OCI-LY3 (cell line): Measurements from ENCODE around the gene DCTN2.
"Not testable (repeated sequence)": the region's sequence is repeated elsewhere in the genome, so short reads cannot be mapped to it uniquely, and the experiment has no call there.

Experiments
- H2AFZ ChIP-seq: fragments of 200-600, 300-600 bp; shearing (Covaris generic); 2 replicates; pipeline ENCODE4 v1.6.0; 2014; ENCODE audit warnings: antibody characterized with exemption, low read depth, low read length
- H3K27ac ChIP-seq: fragments of 200-600, 300-600 bp; sonication (generic); 2 replicates; pipeline ENCODE4 v1.5.1; 2014; ENCODE audit warnings: mild to moderate bottlenecking, low read length, moderate library complexity, mixed read lengths
- H3K27me3 ChIP-seq: fragments of 200-600, 300-600 bp; sonication (generic); 2 replicates; pipeline ENCODE4 v1.6.1; 2014; ENCODE audit warnings: low read depth, low read length, mixed read lengths
- H3K36me3 ChIP-seq: fragments of 200-600, 300-600 bp; sonication (generic); replicated peaks from 2 replicates; pipeline ENCODE3; 2014; ENCODE audit warnings: low read depth, low read length, mixed read lengths
- H3K4me1 ChIP-seq: fragments of 300-600, 200-600 bp; sonication (generic); 2 replicates; pipeline ENCODE4 v1.6.1; 2014; ENCODE audit warnings: low read length, mixed read lengths
- H3K4me2 ChIP-seq: fragments of 200-600, 300-600 bp; sonication (generic); 2 replicates; pipeline ENCODE4 v1.6.1; 2014; ENCODE audit warnings: low read length, mixed read lengths
- H3K4me3 ChIP-seq: fragments of 300-600, 200-600 bp; sonication (generic); 2 replicates; pipeline ENCODE4 v1.5.1; 2014; ENCODE audit warnings: antibody characterized with exemption, mild to moderate bottlenecking, low read length, moderate library complexity
- H3K79me2 ChIP-seq: fragments of 300-600, 200-600 bp; shearing (Covaris generic); 2 replicates; pipeline ENCODE4 v1.6.1; 2014; ENCODE audit warnings: mild to moderate bottlenecking, low read length, mixed read lengths
- H3K9ac ChIP-seq: fragments of 300-600, 200-600 bp; shearing (Covaris generic); 2 replicates; pipeline ENCODE4 v1.6.0; 2014; ENCODE audit warnings: mild to moderate bottlenecking, low read length, moderate library complexity
- H3K9me3 ChIP-seq: fragments of 200-600, 300-600 bp; shearing (Covaris generic); 2 replicates; pipeline ENCODE4 v1.6.1; 2014; ENCODE audit warnings: low read length, mixed read lengths; ENCODE audit not compliant: insufficient read depth
- H4K20me1 ChIP-seq: fragments of 200-600, 300-600 bp; sonication (generic); 2 replicates; pipeline ENCODE4 v1.6.1; 2016; ENCODE audit warnings: low read length, mixed read lengths; ENCODE audit not compliant: insufficient read depth
- EZH2phosphoT487 ChIP-seq: fragments of 200-600 bp; shearing (Covaris generic); IDR thresholded peaks from 2 replicates; pipeline ENCODE4 v1.6.1; 2018; ENCODE audit warnings: antibody characterized with exemption, mixed run types, low read depth
- TF ChIP-seq, protein P1 (sequence below): fragments of 200-600, 300-600 bp; sonication (generic); IDR thresholded peaks from 2 replicates; pipeline ENCODE4 v1.5.1; 2014; ENCODE audit warnings: antibody characterized with exemption, low read length, low read depth

DCTN2 gene

DNA sequence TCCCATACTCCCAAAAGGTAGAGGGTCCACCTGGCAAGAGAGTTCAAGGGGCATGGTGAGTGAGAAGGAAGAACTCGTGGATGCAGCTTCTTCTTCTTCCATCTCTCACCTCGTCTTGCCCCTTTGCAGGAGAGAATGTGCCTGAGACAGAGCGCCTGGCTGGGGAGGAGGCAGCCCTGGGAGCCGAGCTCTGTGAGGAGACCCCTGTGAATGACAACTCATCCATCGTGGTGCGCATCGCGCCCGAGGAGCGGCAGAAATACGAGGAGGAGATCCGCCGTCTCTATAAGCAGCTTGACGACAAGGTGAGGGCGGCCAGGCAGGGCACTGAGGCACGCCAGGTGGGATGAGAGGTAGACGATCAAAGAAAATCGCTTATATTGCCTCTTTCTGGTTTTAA lies 22.9 kb upstream of the DCTN2 start:
- H3K4me2 ChIP-seq = no peak overlapping the region
- H2AFZ ChIP-seq = no peak overlapping the region
- no peak for TF ChIP-seq EZH2phosphoT487
- TF ChIP-seq, protein P1, sequence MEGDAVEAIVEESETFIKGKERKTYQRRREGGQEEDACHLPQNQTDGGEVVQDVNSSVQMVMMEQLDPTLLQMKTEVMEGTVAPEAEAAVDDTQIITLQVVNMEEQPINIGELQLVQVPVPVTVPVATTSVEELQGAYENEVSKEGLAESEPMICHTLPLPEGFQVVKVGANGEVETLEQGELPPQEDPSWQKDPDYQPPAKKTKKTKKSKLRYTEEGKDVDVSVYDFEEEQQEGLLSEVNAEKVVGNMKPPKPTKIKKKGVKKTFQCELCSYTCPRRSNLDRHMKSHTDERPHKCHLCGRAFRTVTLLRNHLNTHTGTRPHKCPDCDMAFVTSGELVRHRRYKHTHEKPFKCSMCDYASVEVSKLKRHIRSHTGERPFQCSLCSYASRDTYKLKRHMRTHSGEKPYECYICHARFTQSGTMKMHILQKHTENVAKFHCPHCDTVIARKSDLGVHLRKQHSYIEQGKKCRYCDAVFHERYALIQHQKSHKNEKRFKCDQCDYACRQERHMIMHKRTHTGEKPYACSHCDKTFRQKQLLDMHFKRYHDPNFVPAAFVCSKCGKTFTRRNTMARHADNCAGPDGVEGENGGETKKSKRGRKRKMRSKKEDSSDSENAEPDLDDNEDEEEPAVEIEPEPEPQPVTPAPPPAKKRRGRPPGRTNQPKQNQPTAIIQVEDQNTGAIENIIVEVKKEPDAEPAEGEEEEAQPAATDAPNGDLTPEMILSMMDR = no peak
- 0 out of 2 replicates have a peak, but pooled peaks cover under 1% of the 10 kb centered on the region for H3K27me3 ChIP-seq
- no peaks in the 10 kb centered on the region for H3K36me3 ChIP-seq
- no peak overlapping the region for H3K4me3 ChIP-seq
- no peaks in the 10 kb centered on the region for H3K4me1 ChIP-seq
- no peak overlapping the region for H3K9ac ChIP-seq
- H3K27ac ChIP-seq = no peak overlapping the region
- no peaks in the 10 kb centered on the region for H4K20me1 ChIP-seq
- H3K79me2 ChIP-seq = no peaks in the 10 kb centered on the region
- no peaks in the 10 kb centered on the region for H3K9me3 ChIP-seq

DNA sequence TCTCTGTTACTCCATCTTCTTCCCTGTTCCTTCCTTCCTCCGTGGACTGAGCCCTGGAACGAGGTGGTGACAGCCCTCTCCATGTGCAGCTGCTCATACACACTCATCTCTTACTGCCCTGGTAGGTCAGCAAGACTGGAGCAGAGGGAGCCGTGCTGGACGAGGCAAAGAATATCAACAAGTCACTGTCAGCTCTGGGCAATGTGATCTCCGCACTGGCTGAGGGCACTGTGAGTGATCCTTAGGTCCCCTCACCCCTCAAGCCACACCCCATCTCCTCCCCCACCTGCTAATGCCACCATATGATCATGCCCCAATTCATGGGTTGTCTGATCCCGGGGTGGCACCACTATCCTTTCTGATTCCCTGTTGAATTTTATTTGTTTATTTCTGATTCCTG lies 21.8 kb upstream of the DCTN2 start:
- no peak overlapping the region for H3K27ac ChIP-seq
- H3K36me3 ChIP-seq = no peaks in the 10 kb centered on the region
- no peaks in the 10 kb centered on the region for H4K20me1 ChIP-seq
- no peak overlapping the region for H3K9ac ChIP-seq
- no peak overlapping the region for H2AFZ ChIP-seq
- no peaks in the 10 kb centered on the region for H3K79me2 ChIP-seq
- H3K4me3 ChIP-seq = no peak overlapping the region
- H3K27me3 ChIP-seq = peaks cover 10% of the 10 kb centered on the region; the same call in 1 of the 2 replicates
- no peak overlapping the region for H3K4me2 ChIP-seq
- H3K9me3 ChIP-seq = no peaks in the 10 kb centered on the region
- no peak for TF ChIP-seq EZH2phosphoT487
- TF ChIP-seq, protein P1 = no peak
- no peaks in the 10 kb centered on the region for H3K4me1 ChIP-seq

DNA sequence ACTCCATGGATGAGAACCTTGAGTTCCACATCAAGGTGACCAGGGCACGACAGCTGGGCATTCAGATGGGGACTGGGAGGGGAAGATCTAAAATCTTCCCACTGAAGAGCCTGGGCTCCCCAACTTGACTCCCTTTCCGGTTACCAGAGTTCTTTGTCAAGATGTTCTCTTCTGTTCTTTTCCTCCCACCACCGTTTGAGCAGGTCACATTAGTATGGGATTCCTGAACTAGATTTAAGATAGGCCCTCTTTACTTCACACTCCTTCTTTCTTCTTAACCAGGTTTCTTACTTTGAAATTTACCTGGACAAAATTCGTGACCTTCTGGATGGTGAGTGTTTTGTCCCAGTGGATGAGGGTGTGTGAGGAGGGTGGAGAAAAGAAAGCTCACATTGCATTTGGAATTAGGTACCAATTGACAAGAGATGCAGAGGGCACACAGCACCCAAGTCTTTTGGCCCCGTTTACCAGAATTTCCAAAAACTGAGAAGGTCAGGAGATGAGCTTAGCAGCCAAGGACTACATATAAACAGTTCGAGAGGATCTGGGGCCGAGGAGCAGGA lies 17.3 kb upstream of the DCTN2 start:
- Histone ChIP-seq H3K27me3 (peaks cover 22% of the 10 kb centered on the region; the same call in 1 of the 2 replicates), H3K4me3 (no peak overlapping the region), H3K79me2 (no peaks in the 10 kb centered on the region), H3K4me1 (no peaks in the 10 kb centered on the region), H3K9me3 (no peaks in the 10 kb centered on the region), H3K36me3 (no peaks in the 10 kb centered on the region), H2AFZ (no peak overlapping the region), H3K4me2 (no peak overlapping the region), H3K27ac (no peak overlapping the region), H3K9ac (no peak overlapping the region), H4K20me1 (no peaks in the 10 kb centered on the region)
- no peak for TF ChIP-seq EZH2phosphoT487
- TF ChIP-seq, protein P1 = no peak

DNA sequence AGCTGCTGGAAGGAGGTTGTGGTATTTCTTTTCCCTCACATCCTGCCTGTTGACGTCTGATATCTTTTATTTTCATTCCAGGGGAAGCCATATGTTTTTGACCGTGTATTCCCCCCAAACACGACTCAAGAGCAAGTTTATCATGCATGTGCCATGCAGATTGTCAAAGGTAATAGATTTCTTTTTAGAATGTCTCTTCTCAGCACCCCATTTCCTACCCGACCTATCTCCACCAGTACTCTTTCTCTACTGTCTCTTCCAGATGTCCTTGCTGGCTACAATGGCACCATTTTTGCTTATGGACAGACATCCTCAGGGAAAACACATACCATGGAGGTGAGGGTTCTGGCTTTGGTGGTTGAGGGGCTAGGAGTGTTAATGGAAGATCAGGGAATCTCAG lies 16.4 kb upstream of the DCTN2 start:
- H3K27me3 ChIP-seq = peaks cover 22% of the 10 kb centered on the region; the same call in 1 of the 2 replicates
- TF ChIP-seq EZH2phosphoT487 = no peak
- TF ChIP-seq, protein P1 = no peak
- H2AFZ ChIP-seq = no peak overlapping the region

DNA sequence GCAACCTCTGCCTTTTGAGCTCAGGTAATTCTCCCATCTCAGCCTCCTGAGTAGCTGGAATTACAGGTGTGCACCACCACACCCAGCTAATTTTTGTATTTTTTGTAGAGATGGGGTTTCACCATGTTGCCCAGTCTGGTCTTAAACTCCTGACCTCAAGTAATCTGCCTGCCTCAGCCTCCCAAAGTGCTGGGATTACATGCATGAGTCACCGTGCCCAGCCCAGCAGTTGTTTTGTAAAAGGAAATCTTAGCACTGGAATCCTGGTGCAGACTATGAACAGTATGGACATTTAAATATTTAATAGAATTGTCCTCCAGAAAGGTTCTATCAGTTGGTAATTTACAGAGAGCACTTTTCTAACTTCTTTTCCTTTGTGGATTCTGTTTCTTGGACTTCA lies 14.1 kb upstream of the DCTN2 start:
- H3K4me3 ChIP-seq, H3K9me3 ChIP-seq, H3K36me3 ChIP-seq, H4K20me1 ChIP-seq, H2AFZ ChIP-seq, H3K9ac ChIP-seq, H3K27ac ChIP-seq, H3K79me2 ChIP-seq, H3K4me2 ChIP-seq, H3K4me1 ChIP-seq: not testable (repeated sequence)
- peaks cover 22% of the 10 kb centered on the region; the same call in 1 of the 2 replicates for H3K27me3 ChIP-seq

More for the DNA sequence above, 16.4 kb upstream of the DCTN2 start:
- no peak overlapping the region for H3K4me2 ChIP-seq
- no peaks in the 10 kb centered on the region for H3K79me2 ChIP-seq
- no peak overlapping the region for H3K4me3 ChIP-seq
- H3K36me3 ChIP-seq = no peaks in the 10 kb centered on the region
- no peak overlapping the region for H3K9ac ChIP-seq
- no peaks in the 10 kb centered on the region for H3K4me1 ChIP-seq
- no peak overlapping the region for H3K27ac ChIP-seq
- H4K20me1 ChIP-seq = no peaks in the 10 kb centered on the region
- no peaks in the 10 kb centered on the region for H3K9me3 ChIP-seq
